ENCODE measurements around the gene CD44. TPM values are rescaled to one million over a fixed set of nuclear protein-coding genes. Genes with fewer than 3 reads are reported as not detected.

The CD44 gene
- total RNA-seq, 1 donor from 2014 or later = 0.65 TPM

DNA sequence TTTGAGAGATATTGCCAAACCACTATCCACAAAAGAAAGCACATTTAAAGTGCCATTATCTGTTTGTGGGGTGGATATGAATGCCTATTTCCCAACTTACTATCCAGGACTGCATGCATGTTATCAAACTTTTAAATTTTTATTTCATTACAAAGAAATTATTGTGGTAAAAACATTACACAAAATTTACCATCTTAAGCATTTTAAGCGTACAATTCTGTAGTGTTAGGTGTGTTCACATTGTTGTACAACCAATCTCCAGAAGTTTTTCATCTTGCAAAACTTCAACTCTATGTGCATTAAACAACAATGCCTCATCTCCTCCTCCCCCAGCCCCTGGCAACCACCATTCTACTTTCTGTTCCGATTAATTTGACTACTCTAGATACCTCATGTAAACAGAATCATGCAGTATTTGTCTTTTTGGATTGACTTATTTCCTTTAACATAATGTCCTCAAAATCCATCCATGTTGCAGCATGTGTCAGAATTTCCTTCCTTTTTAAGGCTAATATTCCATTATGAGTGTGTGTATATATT lies 17.6 kb upstream of the CD44 start:
- no peak for TF ChIP-seq CTCF (conservative IDR thresholded peaks at IDR 0.05)
- Mint-ChIP-seq H3K9me3 (no peaks in the 10 kb centered on the region), H3K4me3 (no peak overlapping the region), H3K27ac (ENCODE audit: unreplicated experiment) (no peak overlapping the region), H3K36me3 (ENCODE audit: low read depth) (no peaks in the 10 kb centered on the region), H3K4me1 (no peaks in the 10 kb centered on the region), H3K27me3 (ENCODE audit: low read depth) (peaks cover 48% of the 10 kb centered on the region)
- DNase-seq (ENCODE audit: low read depth, low spot score) = no peak

GRCh38 chr11:35122308-35122707 lies 16.7 kb upstream of the CD44 start:
- DNase-seq (ENCODE audit: low read depth, low spot score) = no peak
- H3K9me3 Mint-ChIP-seq = no peaks in the 10 kb centered on the region
- H3K4me3 Mint-ChIP-seq = no peak overlapping the region
- H3K36me3 Mint-ChIP-seq (ENCODE audit: low read depth) = no peaks in the 10 kb centered on the region
- peaks cover 53% of the 10 kb centered on the region for H3K27me3 Mint-ChIP-seq (ENCODE audit: low read depth)
- H3K4me1 Mint-ChIP-seq = no peaks in the 10 kb centered on the region
- H3K27ac Mint-ChIP-seq (ENCODE audit: unreplicated experiment) = no peak overlapping the region
- no peak for TF ChIP-seq CTCF (conservative IDR thresholded peaks at IDR 0.05)

DNA sequence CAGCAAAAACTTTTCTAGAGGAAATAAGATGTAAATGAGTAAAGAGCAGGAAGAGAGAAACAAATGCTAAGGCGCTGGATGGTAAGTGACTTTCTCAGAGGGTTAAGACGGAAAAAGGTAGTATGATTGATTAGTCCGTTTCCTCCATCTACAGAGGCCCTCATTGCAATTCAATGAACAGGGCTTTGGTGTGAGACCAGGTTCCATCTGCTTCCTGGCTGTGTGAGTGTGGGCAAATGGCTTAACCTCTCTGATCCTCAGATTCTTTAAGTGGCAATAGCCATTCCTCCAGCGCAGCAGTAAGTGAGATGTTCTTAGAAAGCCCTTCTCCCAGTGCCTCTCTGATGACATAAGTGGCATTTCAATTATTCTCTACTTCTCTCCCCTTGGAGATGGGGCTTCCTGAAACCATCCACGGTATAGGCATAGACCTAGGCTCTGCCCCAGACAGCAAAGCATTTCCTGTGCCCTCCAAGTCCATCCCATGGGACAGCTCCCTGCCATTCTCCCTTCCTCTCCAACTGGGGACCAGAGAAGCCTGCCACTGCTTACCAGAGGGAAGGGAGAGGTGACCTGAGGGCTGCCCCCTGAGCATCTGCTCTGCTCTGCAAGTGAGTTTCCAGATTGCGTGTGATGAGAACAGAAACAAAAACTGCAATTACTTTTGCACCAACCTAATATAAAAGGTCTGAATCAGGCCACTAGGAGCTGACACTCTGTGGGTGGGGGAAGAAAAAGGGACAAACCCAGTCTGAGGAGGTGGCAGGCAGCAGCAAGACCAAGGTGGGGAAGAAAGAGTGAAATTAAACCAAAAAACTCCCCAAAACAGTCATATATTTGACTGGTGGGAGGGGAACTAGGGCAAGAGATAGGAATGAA lies 12.7 kb upstream of the CD44 start:
- no peak for TF ChIP-seq CTCF (conservative IDR thresholded peaks at IDR 0.05)
- no peak for DNase-seq (ENCODE audit: low read depth, low spot score)
- peaks cover 18% of the 10 kb centered on the region for H3K27me3 Mint-ChIP-seq (ENCODE audit: low read depth)
- no peak overlapping the region for H3K27ac Mint-ChIP-seq (ENCODE audit: unreplicated experiment)
- no peaks in the 10 kb centered on the region for H3K4me1 Mint-ChIP-seq
- H3K4me3 Mint-ChIP-seq = no peak overlapping the region
- H3K9me3 Mint-ChIP-seq = no peaks in the 10 kb centered on the region
- H3K36me3 Mint-ChIP-seq (ENCODE audit: low read depth) = no peaks in the 10 kb centered on the region

GRCh38 chr11:35126879-35127581 lies 11.9 kb upstream of the CD44 start:
- Mint-ChIP-seq H3K36me3 (ENCODE audit: low read depth) (no peaks in the 10 kb centered on the region), H3K9me3 (peaks cover under 1% of the 10 kb centered on the region), H3K27ac (ENCODE audit: unreplicated experiment) (no peak overlapping the region), H3K4me3 (no peak overlapping the region), H3K27me3 (ENCODE audit: low read depth) (peaks cover 15% of the 10 kb centered on the region), H3K4me1 (no peaks in the 10 kb centered on the region)
- no peak for DNase-seq (ENCODE audit: low read depth, low spot score)
- TF ChIP-seq CTCF (conservative IDR thresholded peaks at IDR 0.05) = no peak

- peaks cover 2% of the 10 kb centered on the region for H3K9me3 Mint-ChIP-seq
- H3K4me1 Mint-ChIP-seq = no peaks in the 10 kb centered on the region
- no peaks in the 10 kb centered on the region for H3K36me3 Mint-ChIP-seq (ENCODE audit: low read depth)
- TF ChIP-seq CTCF (conservative IDR thresholded peaks at IDR 0.05) = no peak
- H3K27me3 Mint-ChIP-seq (ENCODE audit: low read depth) = peaks cover 18% of the 10 kb centered on the region
- no peak overlapping the region for H3K27ac Mint-ChIP-seq (ENCODE audit: unreplicated experiment)
- no peak overlapping the region for H3K4me3 Mint-ChIP-seq
- DNase-seq (ENCODE audit: low read depth, low spot score) = no peak
Observed at GRCh38 chr11:35127619-35128018, 11.4 kb upstream of the CD44 start.
